ENCODE data around the gene TSPAN12.

Gene TSPAN12

DNA sequence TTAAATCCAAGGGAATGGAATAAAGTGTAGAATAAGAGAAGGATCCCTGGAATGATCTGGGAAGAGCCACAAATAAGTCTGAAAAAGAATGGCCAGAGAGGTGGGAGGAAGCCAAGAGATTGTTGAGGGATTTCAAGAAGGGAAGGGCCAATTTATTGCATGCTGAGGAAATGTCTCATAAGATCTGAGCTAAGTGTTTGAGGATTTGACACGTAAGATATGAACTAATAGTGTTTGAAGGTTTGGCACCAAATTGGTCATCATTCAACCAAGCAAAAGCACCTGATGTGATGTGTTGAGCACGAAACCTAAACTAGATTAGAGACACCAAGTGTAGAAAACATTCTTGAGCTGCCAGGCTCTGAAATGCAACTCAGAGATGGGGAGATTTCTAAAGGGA, 97.9 kb downstream of the TSPAN12 start:
- no peak for TF ChIP-seq TAF1 (IDR thresholded peaks at IDR 0.05; ENCODE audit: borderline replicate concordance, insufficient read depth, low read length)
- no peak for TF ChIP-seq POLR2AphosphoS5 (IDR thresholded peaks at IDR 0.05; ENCODE audit: low read depth, low read length)
- TF ChIP-seq, protein P1, sequence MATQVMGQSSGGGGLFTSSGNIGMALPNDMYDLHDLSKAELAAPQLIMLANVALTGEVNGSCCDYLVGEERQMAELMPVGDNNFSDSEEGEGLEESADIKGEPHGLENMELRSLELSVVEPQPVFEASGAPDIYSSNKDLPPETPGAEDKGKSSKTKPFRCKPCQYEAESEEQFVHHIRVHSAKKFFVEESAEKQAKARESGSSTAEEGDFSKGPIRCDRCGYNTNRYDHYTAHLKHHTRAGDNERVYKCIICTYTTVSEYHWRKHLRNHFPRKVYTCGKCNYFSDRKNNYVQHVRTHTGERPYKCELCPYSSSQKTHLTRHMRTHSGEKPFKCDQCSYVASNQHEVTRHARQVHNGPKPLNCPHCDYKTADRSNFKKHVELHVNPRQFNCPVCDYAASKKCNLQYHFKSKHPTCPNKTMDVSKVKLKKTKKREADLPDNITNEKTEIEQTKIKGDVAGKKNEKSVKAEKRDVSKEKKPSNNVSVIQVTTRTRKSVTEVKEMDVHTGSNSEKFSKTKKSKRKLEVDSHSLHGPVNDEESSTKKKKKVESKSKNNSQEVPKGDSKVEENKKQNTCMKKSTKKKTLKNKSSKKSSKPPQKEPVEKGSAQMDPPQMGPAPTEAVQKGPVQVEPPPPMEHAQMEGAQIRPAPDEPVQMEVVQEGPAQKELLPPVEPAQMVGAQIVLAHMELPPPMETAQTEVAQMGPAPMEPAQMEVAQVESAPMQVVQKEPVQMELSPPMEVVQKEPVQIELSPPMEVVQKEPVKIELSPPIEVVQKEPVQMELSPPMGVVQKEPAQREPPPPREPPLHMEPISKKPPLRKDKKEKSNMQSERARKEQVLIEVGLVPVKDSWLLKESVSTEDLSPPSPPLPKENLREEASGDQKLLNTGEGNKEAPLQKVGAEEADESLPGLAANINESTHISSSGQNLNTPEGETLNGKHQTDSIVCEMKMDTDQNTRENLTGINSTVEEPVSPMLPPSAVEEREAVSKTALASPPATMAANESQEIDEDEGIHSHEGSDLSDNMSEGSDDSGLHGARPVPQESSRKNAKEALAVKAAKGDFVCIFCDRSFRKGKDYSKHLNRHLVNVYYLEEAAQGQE (IDR thresholded peaks at IDR 0.05; ENCODE audit: insufficient read depth in 1 of 2, low read depth in 2 of 2, low read length in 2 of 2) = no peak
- TF ChIP-seq SIN3A (IDR thresholded peaks at IDR 0.05; ENCODE audit: borderline replicate concordance, insufficient read depth, low read length) = no peak
- no peak for TF ChIP-seq FOXP2 (optimal IDR thresholded peaks at IDR 0.05; ENCODE audit: borderline replicate concordance, extremely low read depth, extremely low read length, insufficient read depth)

DNA sequence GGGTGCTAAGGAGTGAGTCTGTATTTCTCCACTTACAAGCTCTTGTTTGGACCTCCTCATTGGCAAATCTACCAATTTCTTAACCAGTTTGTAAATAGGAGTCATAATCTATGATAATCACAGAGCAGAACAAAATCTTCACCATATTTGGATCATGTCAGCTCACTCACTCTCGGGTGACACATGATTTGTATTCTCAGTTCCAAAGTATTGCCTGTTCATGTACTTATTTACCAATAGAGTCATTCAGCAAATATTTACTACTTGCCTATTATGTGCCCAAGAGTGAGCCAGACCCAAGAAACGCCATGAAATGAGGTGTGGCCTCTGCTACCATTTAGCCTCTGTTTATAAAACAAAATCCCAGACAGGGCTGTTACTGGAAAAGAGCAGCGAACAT, 114.8 kb downstream of the TSPAN12 start:
- TF ChIP-seq, protein P1 (IDR thresholded peaks at IDR 0.05; ENCODE audit: insufficient read depth in 1 of 2, low read depth in 2 of 2, low read length in 2 of 2) = no peak
- TF ChIP-seq TAF1 (IDR thresholded peaks at IDR 0.05; ENCODE audit: borderline replicate concordance, insufficient read depth, low read length) (no peak), FOXP2 (optimal IDR thresholded peaks at IDR 0.05; ENCODE audit: borderline replicate concordance, extremely low read depth, extremely low read length, insufficient read depth) (no peak), SIN3A (IDR thresholded peaks at IDR 0.05; ENCODE audit: borderline replicate concordance, insufficient read depth, low read length) (no peak), POLR2AphosphoS5 (IDR thresholded peaks at IDR 0.05; ENCODE audit: low read depth, low read length) (no peak)

DNA sequence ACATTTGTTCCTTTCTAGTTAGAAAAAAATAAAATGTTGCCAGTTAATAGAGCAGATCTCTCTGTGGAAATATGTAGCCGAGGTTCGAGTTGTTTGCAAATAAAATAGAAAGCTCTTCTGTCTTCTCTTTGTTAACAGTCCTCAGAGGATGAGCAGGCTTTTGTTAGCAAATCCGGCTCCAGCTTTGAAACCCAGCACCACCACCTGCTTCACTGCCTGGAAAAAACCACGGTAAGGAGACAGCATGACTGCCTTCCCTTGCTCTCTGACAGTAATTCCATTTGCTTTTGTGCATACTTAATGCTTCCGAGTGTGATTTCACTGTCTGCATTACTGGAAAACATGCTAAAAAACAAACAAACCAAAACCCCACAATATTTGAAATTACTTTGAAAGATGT, 115.6 kb downstream of the TSPAN12 start:
- TF ChIP-seq, protein P1 (IDR thresholded peaks at IDR 0.05; ENCODE audit: insufficient read depth in 1 of 2, low read depth in 2 of 2, low read length in 2 of 2) = no peak

DNA sequence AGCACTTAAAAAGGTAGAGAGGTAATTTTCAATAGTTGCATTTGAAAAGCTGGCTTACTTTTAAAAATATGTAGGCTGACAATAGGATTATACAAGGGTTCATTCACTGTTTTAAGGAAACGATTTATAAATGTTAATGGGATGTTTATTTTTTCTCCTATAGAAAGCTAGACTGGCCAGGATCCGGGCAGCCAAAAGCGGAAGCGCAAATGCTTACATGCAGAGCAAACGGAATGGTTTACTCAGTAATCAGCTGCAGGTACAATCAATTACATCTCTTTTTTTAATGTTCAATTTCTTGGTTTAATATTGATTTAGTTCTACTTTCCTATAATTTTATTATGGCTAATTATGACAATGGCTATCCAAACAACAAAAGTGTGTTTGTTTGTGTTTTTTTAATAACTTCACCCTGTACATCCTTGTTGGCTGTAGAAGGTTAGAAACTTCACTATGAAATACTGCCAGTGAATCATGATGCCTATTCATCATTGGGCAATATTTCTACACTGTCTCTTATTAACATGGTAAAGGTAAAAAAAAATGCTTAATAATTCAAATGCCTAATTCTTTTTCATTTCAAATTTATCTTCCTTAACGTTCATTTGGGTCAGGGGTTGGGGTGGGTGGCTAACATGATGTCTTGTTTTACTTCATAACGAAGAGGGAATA, 116.4 kb downstream of the TSPAN12 start:
- TF ChIP-seq, protein P1 (IDR thresholded peaks at IDR 0.05; ENCODE audit: insufficient read depth in 1 of 2, low read depth in 2 of 2, low read length in 2 of 2) = no peak
- TF ChIP-seq FOXP2 (optimal IDR thresholded peaks at IDR 0.05; ENCODE audit: borderline replicate concordance, extremely low read depth, extremely low read length, insufficient read depth) (no peak), POLR2AphosphoS5 (IDR thresholded peaks at IDR 0.05; ENCODE audit: low read depth, low read length) (no peak)

DNA sequence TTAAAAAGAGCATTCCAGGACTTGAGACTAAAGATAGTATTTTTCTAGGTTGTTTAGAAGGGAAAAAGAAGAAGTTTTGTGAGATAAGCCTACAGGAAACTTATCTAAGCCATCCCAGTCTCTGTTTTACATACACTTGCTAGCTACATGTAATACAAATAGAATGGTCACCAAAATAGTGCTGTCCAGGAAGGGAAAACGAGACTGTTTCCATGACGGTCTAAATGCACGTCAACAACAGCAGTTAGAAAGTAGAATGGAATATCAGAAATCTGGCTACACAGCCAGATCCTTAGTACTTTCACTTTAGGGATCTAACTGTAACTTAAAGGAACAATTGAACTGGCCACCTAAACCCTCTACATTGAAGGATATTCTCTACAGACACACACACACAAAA, 117.6 kb downstream of the TSPAN12 start:
- TF ChIP-seq POLR2AphosphoS5 (IDR thresholded peaks at IDR 0.05; ENCODE audit: low read depth, low read length) (no peak), TAF1 (IDR thresholded peaks at IDR 0.05; ENCODE audit: borderline replicate concordance, insufficient read depth, low read length) (no peak), FOXP2 (optimal IDR thresholded peaks at IDR 0.05; ENCODE audit: borderline replicate concordance, extremely low read depth, extremely low read length, insufficient read depth) (no peak), SIN3A (IDR thresholded peaks at IDR 0.05; ENCODE audit: borderline replicate concordance, insufficient read depth, low read length) (no peak)
- TF ChIP-seq, protein P1 (IDR thresholded peaks at IDR 0.05; ENCODE audit: insufficient read depth in 1 of 2, low read depth in 2 of 2, low read length in 2 of 2) = no peak

Data from PFSK-1 (cell line).